ENCODE results near the gene NR3C1. TPM values are rescaled to one million over a fixed set of nuclear protein-coding genes. Genes with fewer than 3 reads are reported as not detected.

The NR3C1 gene
- total RNA-seq, 4 donors from 2014 or later = 79.2 to 92.3 (median 89.3) TPM

DNA sequence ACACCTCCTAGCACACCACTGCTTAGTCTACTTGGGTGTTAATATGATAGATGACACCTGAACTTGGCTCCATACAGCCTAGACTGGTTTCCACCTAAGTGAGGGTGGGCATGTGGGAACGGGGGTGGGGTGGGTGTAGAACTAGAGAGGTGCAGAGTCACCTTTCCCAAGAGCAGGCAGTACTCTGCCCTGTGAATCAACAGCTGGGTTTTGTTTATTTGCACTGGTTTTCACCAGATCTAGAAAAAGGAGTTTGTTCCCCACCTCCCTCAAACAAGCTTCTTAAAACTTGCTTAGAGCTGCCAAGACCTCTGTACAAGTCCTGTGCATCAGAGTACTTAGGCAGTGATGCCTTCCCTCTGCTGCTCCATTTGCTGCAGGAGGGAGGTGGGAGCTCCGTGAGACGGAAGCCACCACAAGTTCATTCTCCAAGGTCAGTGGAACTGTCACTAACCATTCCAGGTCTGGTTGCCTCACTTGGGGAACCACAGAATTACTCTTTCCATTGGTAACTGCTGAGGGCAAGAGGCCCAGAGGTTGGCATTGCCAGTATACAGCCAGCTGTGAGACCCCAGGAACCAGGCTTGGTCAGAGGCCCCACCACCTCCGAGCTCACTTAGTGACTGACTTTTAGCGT, 163.5 kb downstream of the NR3C1 start:
- no peak overlapping the region for H3K27ac ChIP-seq (replicated peaks in 1 of 4)
- DNase-seq (ENCODE audit: extremely low spot score) = no peak
- peaks cover 3 to 24% (median 18%) of the 10 kb centered on the region in 4 donors for H3K4me1 ChIP-seq
- H3K27me3 ChIP-seq = no peaks in the 10 kb centered on the region
- no peaks in the 10 kb centered on the region for H3K9me3 ChIP-seq
- no peak overlapping the region for H3K4me3 ChIP-seq
- TF ChIP-seq POLR2A (IDR thresholded peaks at IDR 0.05; ENCODE audit: low read depth) = no peak
- TF ChIP-seq POLR2AphosphoS5 (IDR thresholded peaks at IDR 0.05) = no peak
- TF ChIP-seq, protein P1, sequence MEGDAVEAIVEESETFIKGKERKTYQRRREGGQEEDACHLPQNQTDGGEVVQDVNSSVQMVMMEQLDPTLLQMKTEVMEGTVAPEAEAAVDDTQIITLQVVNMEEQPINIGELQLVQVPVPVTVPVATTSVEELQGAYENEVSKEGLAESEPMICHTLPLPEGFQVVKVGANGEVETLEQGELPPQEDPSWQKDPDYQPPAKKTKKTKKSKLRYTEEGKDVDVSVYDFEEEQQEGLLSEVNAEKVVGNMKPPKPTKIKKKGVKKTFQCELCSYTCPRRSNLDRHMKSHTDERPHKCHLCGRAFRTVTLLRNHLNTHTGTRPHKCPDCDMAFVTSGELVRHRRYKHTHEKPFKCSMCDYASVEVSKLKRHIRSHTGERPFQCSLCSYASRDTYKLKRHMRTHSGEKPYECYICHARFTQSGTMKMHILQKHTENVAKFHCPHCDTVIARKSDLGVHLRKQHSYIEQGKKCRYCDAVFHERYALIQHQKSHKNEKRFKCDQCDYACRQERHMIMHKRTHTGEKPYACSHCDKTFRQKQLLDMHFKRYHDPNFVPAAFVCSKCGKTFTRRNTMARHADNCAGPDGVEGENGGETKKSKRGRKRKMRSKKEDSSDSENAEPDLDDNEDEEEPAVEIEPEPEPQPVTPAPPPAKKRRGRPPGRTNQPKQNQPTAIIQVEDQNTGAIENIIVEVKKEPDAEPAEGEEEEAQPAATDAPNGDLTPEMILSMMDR (IDR thresholded peaks at IDR 0.05) = no peak
- no peak for TF ChIP-seq EP300 (IDR thresholded peaks at IDR 0.05)
- intact Hi-C loops (cut with DNase I) = no loop called here
- no peaks in the 10 kb centered on the region for H3K36me3 ChIP-seq
- 87% methylated on average over 4 of the region's 5 CpGs for WGBS

DNA sequence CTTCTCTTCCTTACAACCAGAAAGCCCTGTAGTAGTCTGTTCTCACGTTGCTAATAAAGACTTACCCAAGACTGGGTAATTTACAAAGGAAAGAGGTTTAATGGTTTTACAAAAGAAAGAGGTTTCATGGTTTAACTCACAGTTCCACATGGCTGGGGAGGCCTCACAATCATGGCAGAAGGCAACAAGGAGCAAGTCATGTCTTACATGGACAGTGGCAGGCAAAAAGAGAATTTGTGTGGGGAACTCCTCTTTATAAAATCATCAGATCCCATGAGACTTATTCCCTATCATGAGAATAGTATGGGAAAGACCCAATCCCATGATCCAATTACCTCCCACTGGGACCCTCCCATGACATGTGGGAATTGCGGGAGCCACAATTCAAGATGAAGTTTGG, 164.9 kb downstream of the NR3C1 start:
- WGBS = 87% methylated on average over 2 of the region's 2 CpGs
- intact Hi-C loops (cut with DNase I) = no loop called here

GRCh38 chr5:143237664-143238063, 165.8 kb downstream of the NR3C1 start:
- Histone ChIP-seq H3K27ac (replicated peaks in 1 of 4) (no peak overlapping the region), H3K27me3 (no peaks in the 10 kb centered on the region), H3K36me3 (no peaks in the 10 kb centered on the region), H3K4me3 (no peak overlapping the region), H3K4me1 (peaks cover 0 to 7% (median 6%) of the 10 kb centered on the region in 4 donors), H3K9me3 (no peaks in the 10 kb centered on the region)
- intact Hi-C loops (cut with DNase I) = no loop called here
- WGBS = 91% methylated on average over 10 of the region's 10 CpGs
- DNase-seq (ENCODE audit: extremely low spot score) = no peak
- TF ChIP-seq POLR2AphosphoS5 (IDR thresholded peaks at IDR 0.05) (no peak), POLR2A (IDR thresholded peaks at IDR 0.05; ENCODE audit: low read depth) (no peak), EP300 (IDR thresholded peaks at IDR 0.05) (no peak)
- TF ChIP-seq, protein P1 (IDR thresholded peaks at IDR 0.05) = no peak

More for the DNA sequence above, 164.9 kb downstream of the NR3C1 start:
- TF ChIP-seq, protein P1 (IDR thresholded peaks at IDR 0.05) = no peak
- TF ChIP-seq POLR2AphosphoS5 (IDR thresholded peaks at IDR 0.05) = no peak
- no peak for TF ChIP-seq EP300 (IDR thresholded peaks at IDR 0.05)
- TF ChIP-seq POLR2A (IDR thresholded peaks at IDR 0.05; ENCODE audit: low read depth) = no peak
- peaks cover 1 to 12% (median 6%) of the 10 kb centered on the region in 4 donors for H3K4me1 ChIP-seq
- DNase-seq (ENCODE audit: extremely low spot score) = no peak
- no peaks in the 10 kb centered on the region for H3K9me3 ChIP-seq
- no peaks in the 10 kb centered on the region for H3K27me3 ChIP-seq
- no peaks in the 10 kb centered on the region for H3K36me3 ChIP-seq
- no peak overlapping the region for H3K27ac ChIP-seq (replicated peaks in 1 of 4)
- no peak overlapping the region for H3K4me3 ChIP-seq

- intact Hi-C loops (cut with DNase I) = no loop called here
- 75% methylated on average over 2 of the region's 2 CpGs for WGBS
- TF ChIP-seq, protein P1 (IDR thresholded peaks at IDR 0.05) = no peak
- no peak for TF ChIP-seq POLR2AphosphoS5 (IDR thresholded peaks at IDR 0.05)
- TF ChIP-seq POLR2A (IDR thresholded peaks at IDR 0.05; ENCODE audit: low read depth) = no peak
These were observed 166.8 kb downstream of the NR3C1 start for GRCh38 chr5:143236682-143237081.

GRCh38 chr5:143235423-143235822, 168.1 kb downstream of the NR3C1 start:
- H3K9me3 ChIP-seq = no peaks in the 10 kb centered on the region
- 91% methylated on average over 3 of the region's 3 CpGs for WGBS
- H3K27me3 ChIP-seq = no peaks in the 10 kb centered on the region
- peaks cover 0 to 11% (median 7%) of the 10 kb centered on the region in 4 donors for H3K4me1 ChIP-seq
- TF ChIP-seq, protein P1 (IDR thresholded peaks at IDR 0.05) = no peak
- TF ChIP-seq EP300 (IDR thresholded peaks at IDR 0.05) (no peak), POLR2AphosphoS5 (IDR thresholded peaks at IDR 0.05) (no peak), POLR2A (IDR thresholded peaks at IDR 0.05; ENCODE audit: low read depth) (no peak)
- H3K36me3 ChIP-seq = no peaks in the 10 kb centered on the region
- no peak for DNase-seq (ENCODE audit: extremely low spot score)
- intact Hi-C loops (cut with DNase I) = no loop called here
- H3K4me3 ChIP-seq = no peak overlapping the region
- H3K27ac ChIP-seq (replicated peaks in 1 of 4) = no peak overlapping the region

More at GRCh38 chr5:143236682-143237081, 166.8 kb downstream of the NR3C1 start:
- H3K36me3 ChIP-seq = no peaks in the 10 kb centered on the region
- H3K27me3 ChIP-seq = no peaks in the 10 kb centered on the region
- H3K27ac ChIP-seq (replicated peaks in 1 of 4) = no peak overlapping the region
- H3K9me3 ChIP-seq = no peaks in the 10 kb centered on the region
- H3K4me1 ChIP-seq = peaks cover 0 to 8% (median 6%) of the 10 kb centered on the region in 4 donors
- H3K4me3 ChIP-seq = no peak overlapping the region
- DNase-seq (ENCODE audit: extremely low spot score) = no peak
